ENCODE measurements around the gene LRRC58.
"Not testable (repeated sequence)": the region's sequence is repeated elsewhere in the genome, so short reads cannot be mapped to it uniquely, and the experiment has no call there.

The LRRC58 gene

GRCh38 chr3:120348991-120349854 lies at the start of gene LRRC58:
LRRC58 (minus strand) TSS chr3:120349354; CDS start chr3:120349243, 111 bp downstream.
- DNase-seq (ENCODE audit: low read depth in 2 of 2, low spot score in 1 of 2) = peak; percentile 61 to 71

DNA sequence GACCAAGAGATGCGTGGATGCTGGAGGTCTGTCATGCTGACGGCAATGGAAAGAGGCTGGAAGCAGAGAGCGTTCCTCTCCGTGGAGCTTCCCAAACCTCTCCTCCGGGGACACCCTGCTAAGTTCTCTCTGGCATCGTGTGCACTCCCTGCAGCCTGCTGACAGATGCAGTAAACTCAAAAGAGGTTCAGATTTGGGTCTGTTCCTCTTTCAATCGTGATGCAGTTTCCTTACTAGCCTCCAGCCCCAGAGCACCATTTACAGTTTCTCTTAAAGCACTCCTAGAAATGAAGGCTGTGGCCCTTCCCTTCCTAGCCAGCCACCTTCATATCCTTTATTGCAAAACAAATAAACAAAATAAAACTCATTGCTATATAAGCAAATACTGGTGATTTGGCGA lies 47.3 kb upstream of the LRRC58 start:
- DNase-seq (ENCODE audit: low read depth in 2 of 2, low spot score in 1 of 2) = no peak

DNA sequence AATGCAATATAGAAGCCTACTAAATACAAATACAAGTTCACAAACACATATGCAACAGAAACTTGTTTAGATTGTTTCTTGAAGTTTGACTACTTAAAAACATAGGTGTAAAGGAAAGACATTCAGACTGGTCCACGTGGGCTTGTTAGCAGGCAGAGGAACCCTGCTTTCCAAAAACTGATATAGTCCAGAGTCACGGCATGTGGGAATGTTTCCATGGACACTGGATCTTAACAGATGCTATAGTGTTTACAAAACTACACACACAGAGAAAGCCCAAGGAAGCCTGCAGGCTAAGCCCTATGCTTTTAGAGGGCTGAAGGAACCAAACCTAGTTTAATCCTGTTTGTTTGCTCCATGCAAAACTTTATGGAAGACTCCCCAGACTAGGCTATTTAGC lies 45.2 kb upstream of the LRRC58 start:
- no peak for DNase-seq (ENCODE audit: low read depth in 2 of 2, low spot score in 1 of 2)

DNA sequence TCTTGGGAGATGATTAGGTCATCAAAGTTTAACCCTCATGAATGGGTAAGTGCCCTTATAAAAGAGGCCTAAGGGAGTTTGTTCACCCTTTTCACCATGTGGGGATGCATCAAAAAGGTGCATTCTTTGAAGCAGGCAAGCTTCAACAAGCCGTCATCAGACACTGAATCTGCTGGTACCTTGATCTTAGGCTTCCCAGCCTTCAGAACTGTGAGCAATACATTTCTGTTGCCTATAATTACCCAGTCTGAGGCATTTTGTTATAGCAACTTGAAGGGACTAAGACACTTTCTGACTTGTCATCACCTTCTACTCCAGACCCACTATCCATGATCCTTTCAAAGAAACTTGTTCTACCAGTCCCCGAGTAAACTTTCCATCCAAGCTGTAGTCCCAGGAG lies 44.6 kb upstream of the LRRC58 start:
- DNase-seq (ENCODE audit: low read depth in 2 of 2, low spot score in 1 of 2) = no peak

GRCh38 chr3:120393243-120393642 lies 44.1 kb upstream of the LRRC58 start:
- no peak for DNase-seq (ENCODE audit: low read depth in 2 of 2, low spot score in 1 of 2)

DNA sequence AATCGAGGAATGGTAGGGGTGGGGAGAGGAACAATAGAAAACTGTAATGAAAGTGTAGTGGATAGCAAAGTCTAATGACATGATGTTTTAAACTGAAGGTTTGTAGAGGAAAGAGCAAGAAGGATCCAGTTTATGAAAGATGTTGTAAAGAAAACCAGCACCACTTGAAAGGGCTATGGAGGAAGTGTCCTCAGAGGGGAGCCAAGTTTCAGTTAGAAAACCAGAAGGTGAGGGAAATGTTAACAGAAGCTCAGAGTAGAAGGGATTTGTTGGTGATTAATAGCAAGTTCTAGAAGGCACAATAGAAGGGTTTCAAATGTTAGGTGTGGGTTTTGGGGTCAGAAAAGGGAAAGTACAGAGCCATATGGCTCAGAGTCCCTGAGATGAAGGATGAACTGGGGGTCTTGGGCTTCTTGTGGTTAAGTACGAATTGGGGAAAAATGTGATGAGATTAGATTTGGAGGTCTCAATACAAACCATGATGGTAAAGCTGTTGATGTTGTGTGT lies 33.8 kb upstream of the LRRC58 start:
- DNase-seq (ENCODE audit: low read depth in 2 of 2, low spot score in 1 of 2) = no peak

DNA sequence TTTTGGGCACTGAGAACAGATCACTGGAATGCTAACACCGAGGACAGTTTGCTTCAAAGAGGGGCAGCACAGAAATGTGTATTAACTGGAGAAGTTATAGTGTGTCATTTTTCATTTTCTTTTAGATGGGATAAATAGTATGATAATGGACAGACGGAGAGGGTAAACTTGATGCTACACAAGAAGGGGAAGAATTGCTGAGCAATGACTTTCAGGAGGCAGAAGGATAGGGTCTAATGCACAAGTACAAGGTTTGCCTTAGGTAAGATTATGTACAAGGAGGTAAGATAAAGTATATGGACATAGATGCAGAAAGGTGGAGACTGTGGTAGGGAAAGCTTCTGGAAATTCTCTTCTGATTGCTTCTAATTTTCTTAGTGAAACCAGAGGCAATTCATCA lies 32.3 kb upstream of the LRRC58 start:
- DNase-seq (ENCODE audit: low read depth in 2 of 2, low spot score in 1 of 2) = no peak

DNA sequence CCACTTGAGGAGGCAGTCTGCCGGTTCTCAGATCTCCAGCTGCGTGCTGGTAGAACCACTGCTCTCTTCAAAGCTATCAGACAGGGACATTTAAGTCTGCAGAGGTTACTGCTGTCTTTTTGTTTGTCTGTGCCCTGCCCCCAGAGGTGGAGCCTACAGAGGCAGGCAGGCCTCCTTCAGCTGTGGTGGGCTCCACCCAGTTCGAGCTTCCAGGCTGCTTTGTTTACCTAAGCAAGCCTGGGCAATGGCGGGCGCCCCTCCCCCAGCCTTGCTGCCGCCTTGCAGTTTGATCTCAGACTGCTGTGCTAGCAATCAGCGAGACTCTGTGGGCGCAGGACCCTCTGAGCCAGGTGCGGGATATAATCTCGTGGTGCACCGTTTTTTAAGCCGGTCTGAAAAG lies 28.8 kb upstream of the LRRC58 start:
- DNase-seq (ENCODE audit: low read depth in 2 of 2, low spot score in 1 of 2) = not testable (repeated sequence)

DNA sequence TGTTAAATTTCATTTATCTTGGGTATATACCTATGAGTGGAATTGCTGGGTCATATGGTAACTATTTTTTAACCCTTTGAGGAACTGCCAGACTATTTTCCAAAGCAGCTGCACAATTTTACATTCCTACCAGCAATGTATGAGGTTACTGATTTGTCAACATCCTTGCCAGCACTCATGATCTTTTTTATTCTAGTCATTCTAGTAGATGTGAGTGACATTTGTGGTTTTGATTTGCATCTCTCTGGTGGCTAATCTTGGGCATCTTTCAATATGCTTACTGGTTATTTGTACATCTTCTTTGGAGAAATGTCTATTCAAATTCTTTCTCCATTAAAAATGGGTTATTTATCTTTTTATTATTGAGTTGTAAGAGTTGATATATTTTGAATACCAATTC lies 21.3 kb upstream of the LRRC58 start:
- DNase-seq (ENCODE audit: low read depth in 2 of 2, low spot score in 1 of 2) = no peak

- DNase-seq (ENCODE audit: low read depth in 2 of 2, low spot score in 1 of 2) = no peak
Observed at GRCh38 chr3:120369037-120369467, 19.9 kb upstream of the LRRC58 start.

- DNase-seq (ENCODE audit: low read depth in 2 of 2, low spot score in 1 of 2) = no peak
Observed at GRCh38 chr3:120368172-120368571, 19.0 kb upstream of the LRRC58 start.

- DNase-seq (ENCODE audit: low read depth in 2 of 2, low spot score in 1 of 2) = no peak
Observed at GRCh38 chr3:120364821-120365220, 15.7 kb upstream of the LRRC58 start.

- no peak for DNase-seq (ENCODE audit: low read depth in 2 of 2, low spot score in 1 of 2)
Observed at GRCh38 chr3:120364101-120364500, 14.9 kb upstream of the LRRC58 start.

DNA sequence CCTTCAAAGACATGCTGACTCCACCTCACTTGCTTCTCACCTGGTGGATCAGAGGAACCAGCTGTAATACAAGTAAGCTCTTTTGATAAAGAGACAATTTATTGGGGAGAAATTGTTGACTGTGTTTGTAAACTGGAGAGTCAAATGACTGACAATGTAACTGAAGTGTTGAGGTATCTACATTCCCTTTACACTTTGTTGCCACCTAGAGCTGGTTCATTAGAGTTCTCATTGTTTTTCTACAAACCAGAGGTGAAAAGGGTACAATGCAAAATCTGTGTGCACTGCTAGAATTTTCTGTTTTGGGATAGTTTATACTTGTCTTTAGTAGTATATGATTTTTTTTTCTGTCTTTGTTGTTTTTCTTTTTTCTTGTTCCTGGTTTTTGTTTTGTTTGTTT lies 8.7 kb upstream of the LRRC58 start:
- no peak for DNase-seq (ENCODE audit: low read depth in 2 of 2, low spot score in 1 of 2)

GRCh38 chr3:120355486-120355885 lies 6.3 kb upstream of the LRRC58 start:
- no peak for DNase-seq (ENCODE audit: low read depth in 2 of 2, low spot score in 1 of 2)

GRCh38 chr3:120353463-120353862 lies 4.3 kb upstream of the LRRC58 start:
- DNase-seq (ENCODE audit: low read depth in 2 of 2, low spot score in 1 of 2) = no peak

DNA sequence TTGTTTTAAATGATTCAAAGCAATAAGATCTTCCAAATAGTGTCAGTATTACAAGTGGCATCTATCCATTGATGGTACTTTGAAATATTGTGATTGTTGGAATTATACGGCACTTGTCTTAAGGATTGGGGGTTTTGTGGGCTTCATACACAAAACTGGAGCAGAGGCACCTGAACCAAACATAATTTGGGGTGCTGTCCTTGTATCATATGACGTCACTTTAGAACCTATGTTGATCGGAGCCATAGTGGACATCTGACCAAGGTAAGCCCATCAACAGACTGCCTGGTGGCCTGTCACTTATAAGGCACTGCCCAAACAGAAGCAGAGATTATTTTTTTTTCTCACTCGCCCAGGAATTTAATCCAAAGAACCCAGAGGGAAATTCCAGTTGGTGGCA lies 2.9 kb upstream of the LRRC58 start:
- no peak for DNase-seq (ENCODE audit: low read depth in 2 of 2, low spot score in 1 of 2)

DNA sequence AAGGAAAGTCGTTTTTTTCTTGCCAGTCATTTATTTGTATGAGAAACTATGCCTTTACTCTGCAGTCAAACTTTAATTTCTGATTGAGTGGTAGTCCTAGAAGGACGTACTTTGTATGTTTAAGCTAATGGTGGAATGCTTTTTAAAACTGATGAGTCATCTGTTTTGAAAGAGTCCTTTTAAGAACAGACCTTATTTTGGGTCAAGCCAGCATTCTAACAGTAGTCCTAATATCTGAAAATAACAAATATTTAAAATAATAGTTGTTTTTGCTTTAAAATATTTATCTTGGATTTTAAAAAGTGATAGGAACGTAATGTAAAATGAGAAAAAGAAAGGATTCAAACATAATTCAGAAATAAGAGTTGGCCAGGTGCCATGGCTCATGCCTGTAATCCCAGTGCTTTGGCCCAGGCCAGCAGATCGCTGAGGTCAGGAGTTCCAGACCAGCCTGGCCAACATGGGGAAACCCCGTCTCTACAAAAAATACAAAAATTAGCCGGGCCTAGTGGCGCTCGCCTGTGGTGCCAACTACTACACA lies 1.3 kb upstream of the LRRC58 start:
- no peak for DNase-seq (ENCODE audit: low read depth in 2 of 2, low spot score in 1 of 2)

DNA sequence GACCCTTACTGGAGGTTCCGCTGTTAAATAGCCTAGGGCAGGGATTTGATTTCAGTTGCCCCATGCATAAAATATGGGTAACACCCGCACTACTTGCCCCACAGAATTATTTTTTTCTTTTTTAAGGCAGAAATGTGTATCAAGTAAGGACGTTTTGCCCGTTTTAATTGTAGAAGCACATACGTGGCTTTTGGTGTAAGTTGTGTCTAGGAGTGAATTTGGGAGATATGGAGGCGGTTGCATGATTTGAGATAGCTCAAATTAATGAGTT lies 636 bp upstream of the LRRC58 start:
- no peak for DNase-seq (ENCODE audit: low read depth in 2 of 2, low spot score in 1 of 2)

DNA sequence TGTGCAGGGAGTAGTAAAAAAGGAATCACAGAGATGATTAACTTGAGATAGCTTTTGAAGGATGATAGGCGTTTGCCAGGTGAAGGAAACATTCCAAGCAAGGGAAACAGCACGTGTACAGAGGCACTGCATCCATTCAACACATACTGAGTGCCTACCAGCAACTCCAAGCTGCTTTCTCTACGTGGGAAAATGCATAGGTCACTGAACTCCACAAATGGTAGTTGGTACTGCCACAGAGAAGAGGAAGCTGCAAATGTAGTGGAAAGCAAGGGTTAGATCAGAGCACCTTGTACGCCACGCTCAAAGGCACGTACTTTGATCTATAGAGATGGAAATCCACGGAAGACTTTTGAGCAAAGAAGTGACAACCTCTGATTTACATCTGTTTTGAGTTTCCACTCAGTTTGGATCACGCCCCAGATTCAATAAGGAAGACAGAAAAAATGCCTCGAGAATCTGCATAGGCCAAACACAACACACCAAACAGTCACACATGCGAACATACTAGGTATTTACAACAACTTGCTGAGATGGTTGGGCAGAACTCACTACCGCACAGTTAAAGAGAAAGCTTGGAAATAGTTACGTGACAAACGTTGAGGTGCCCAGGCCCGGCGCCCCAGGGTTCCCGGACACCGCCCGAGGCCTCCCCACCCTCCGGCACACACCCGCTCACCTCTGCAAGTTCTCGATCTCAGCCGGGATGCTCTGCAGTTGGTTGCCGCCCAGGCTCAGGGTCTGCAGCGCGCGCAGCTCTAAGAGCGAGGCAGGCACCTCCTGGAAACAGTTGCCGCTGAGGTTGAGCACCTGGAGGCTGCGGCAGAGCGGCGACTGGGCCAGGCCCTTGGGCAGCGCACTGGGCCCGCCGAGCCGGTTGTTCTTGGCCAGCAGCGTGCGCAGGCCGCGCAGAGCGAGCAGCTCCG lies 826 bp downstream of the LRRC58 start:
- peak; percentile 13 to 23 for DNase-seq (ENCODE audit: low read depth in 2 of 2, low spot score in 1 of 2)

DNA sequence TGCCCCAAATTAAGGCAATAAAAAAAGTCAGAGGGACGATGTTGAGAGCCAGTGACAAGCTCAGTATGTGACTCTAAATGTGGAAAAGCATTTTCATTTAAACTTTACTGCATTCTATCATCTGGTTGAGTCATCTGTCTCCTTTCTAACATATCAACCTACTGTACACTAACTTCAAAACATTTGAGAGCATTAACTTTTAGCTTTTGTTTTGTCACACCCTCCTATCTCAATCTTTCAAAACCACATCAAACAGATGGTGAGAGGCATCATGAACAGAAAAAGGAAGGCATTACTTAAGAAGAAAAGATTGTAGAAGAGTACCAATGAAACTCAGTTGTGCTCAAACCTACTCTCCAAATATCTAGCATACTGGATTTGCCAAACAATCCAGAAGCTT lies 4.8 kb downstream of the LRRC58 start:
- no peak for DNase-seq (ENCODE audit: low read depth in 2 of 2, low spot score in 1 of 2)
